HEK293 (cell line): ENCODE results near the gene DBF4B.

ENCODE experiments used
- BCL6B ChIP-seq: fragments of 450-650 bp; formaldehyde crosslinking; IDR thresholded peaks from 2 replicates; pipeline ENCODE4 v1.5.1; 2017; ENCODE audit warnings: missing biosample characterization, missing genetic modification characterization
- GLIS1 ChIP-seq: fragments of 450-650 bp; formaldehyde crosslinking; IDR thresholded peaks from 2 replicates; pipeline ENCODE4 v1.5.1; 2016; ENCODE audit warnings: missing biosample characterization, missing genetic modification characterization
- HOXC10 ChIP-seq: sonication (generic); formaldehyde crosslinking; IDR thresholded peaks from 2 replicates; pipeline ENCODE4 v1.8.1; 2023; ENCODE audit warnings: mild to moderate bottlenecking, missing genetic modification reagents
- KLF8 ChIP-seq: fragments of 450-650 bp; formaldehyde crosslinking; IDR thresholded peaks from 2 replicates; pipeline ENCODE4 v1.5.1; 2016; ENCODE audit warnings: missing biosample characterization, missing genetic modification characterization
- PRDM1 ChIP-seq: fragments of 450-650 bp; formaldehyde crosslinking; IDR thresholded peaks from 2 replicates; pipeline ENCODE4; 2016; ENCODE audit warnings: missing biosample characterization, missing genetic modification characterization
- SETDB1 ChIP-seq: IDR thresholded peaks from one replicate; pipeline ENCODE4 v1.6.1; 2017; ENCODE audit warnings: mild to moderate bottlenecking, low read length, moderate library complexity, mixed read lengths; ENCODE audit not compliant: insufficient read length
- WT1 ChIP-seq: fragments of 450-650 bp; formaldehyde crosslinking; IDR thresholded peaks from 2 replicates; pipeline ENCODE4 v1.5.1; 2016; ENCODE audit warnings: missing biosample characterization, missing genetic modification characterization
- ZBTB1 ChIP-seq: fragments of 450-650 bp; formaldehyde crosslinking; IDR thresholded peaks from 2 replicates; pipeline ENCODE4 v1.5.1; 2016; ENCODE audit warnings: missing biosample characterization, missing genetic modification characterization
- ZBTB11 ChIP-seq: fragments of 450-650 bp; formaldehyde crosslinking; conservative IDR thresholded peaks from 2 replicates; pipeline ENCODE4 v1.5.1; 2016; ENCODE audit warnings: low read depth, missing biosample characterization, missing genetic modification characterization
- ZBTB17 ChIP-seq: fragments of 450-650 bp; formaldehyde crosslinking; IDR thresholded peaks from 2 replicates; pipeline ENCODE4 v1.5.1; 2016; ENCODE audit warnings: missing biosample characterization, missing genetic modification characterization
- ZBTB20 ChIP-seq: fragments of 450-650 bp; formaldehyde crosslinking; IDR thresholded peaks from 2 replicates; pipeline ENCODE4 v1.5.1; 2016; ENCODE audit warnings: missing biosample characterization, missing genetic modification characterization
- ZBTB26 ChIP-seq: fragments of 450-650 bp; formaldehyde crosslinking; optimal IDR thresholded peaks from 2 replicates; pipeline ENCODE3; 2016; ENCODE audit warnings: missing biosample characterization, mild to moderate bottlenecking, missing genetic modification characterization
- ZBTB49 ChIP-seq: fragments of 450-650 bp; formaldehyde crosslinking; IDR thresholded peaks from 2 replicates; pipeline ENCODE4 v1.5.1; 2016; ENCODE audit warnings: missing biosample characterization, missing genetic modification characterization, low read depth
- ZEB2 ChIP-seq: fragments of 450-650 bp; formaldehyde crosslinking; IDR thresholded peaks from 2 replicates; pipeline ENCODE4 v1.5.1; 2016; ENCODE audit warnings: missing biosample characterization, missing genetic modification characterization
- ZIC2 ChIP-seq: fragments of 450-650 bp; formaldehyde crosslinking; IDR thresholded peaks from 2 replicates; pipeline ENCODE4 v1.5.1; 2016; ENCODE audit warnings: missing biosample characterization, missing genetic modification characterization
- ZNF10 ChIP-seq: fragments of 450-650 bp; formaldehyde crosslinking; IDR thresholded peaks from 2 replicates; pipeline ENCODE4 v1.5.1; 2017; ENCODE audit warnings: missing biosample characterization, missing genetic modification characterization
- ZNF112 ChIP-seq: fragments of 450-650 bp; formaldehyde crosslinking; IDR thresholded peaks from 2 replicates; pipeline ENCODE4 v1.5.0; 2017; ENCODE audit warnings: missing biosample characterization, missing genetic modification characterization
- ZNF121 ChIP-seq: fragments of 450-650 bp; formaldehyde crosslinking; IDR thresholded peaks from 2 replicates; pipeline ENCODE4 v1.5.1; 2016; ENCODE audit warnings: missing biosample characterization, missing genetic modification characterization
- ZNF2 ChIP-seq: fragments of 450-650 bp; formaldehyde crosslinking; IDR thresholded peaks from 2 replicates; pipeline ENCODE4 v1.5.1; 2016; ENCODE audit warnings: missing biosample characterization, missing genetic modification characterization
- ZNF292 ChIP-seq: fragments of 450-650 bp; formaldehyde crosslinking; IDR thresholded peaks from 2 replicates; pipeline ENCODE4 v1.5.1; 2016; ENCODE audit warnings: low read depth, missing biosample characterization, missing genetic modification characterization, borderline replicate concordance
- ZNF335 ChIP-seq: fragments of 450-650 bp; formaldehyde crosslinking; conservative IDR thresholded peaks from 2 replicates; pipeline ENCODE4 v1.5.1; 2016; ENCODE audit warnings: missing biosample characterization, missing genetic modification characterization
- ZNF366 ChIP-seq: fragments of 450-650 bp; formaldehyde crosslinking; conservative IDR thresholded peaks from 2 replicates; pipeline ENCODE4 v1.5.1; 2016; ENCODE audit warnings: missing biosample characterization, missing genetic modification characterization
- ZNF423 ChIP-seq: fragments of 450-650 bp; formaldehyde crosslinking; IDR thresholded peaks from 2 replicates; pipeline ENCODE4 v1.5.1; 2016; ENCODE audit warnings: missing biosample characterization, missing genetic modification characterization
- ZNF501 ChIP-seq: fragments of 450-650 bp; formaldehyde crosslinking; IDR thresholded peaks from 2 replicates; pipeline ENCODE4 v1.5.1; 2016; ENCODE audit warnings: missing biosample characterization, missing genetic modification characterization
- ZNF510 ChIP-seq: fragments of 450-650 bp; formaldehyde crosslinking; IDR thresholded peaks from 2 replicates; pipeline ENCODE4 v1.5.1; 2018; ENCODE audit warnings: mild to moderate bottlenecking, missing genetic modification characterization, missing biosample characterization; ENCODE audit not compliant: insufficient replicate concordance
- ZNF555 ChIP-seq: fragments of 450-650 bp; formaldehyde crosslinking; conservative IDR thresholded peaks from 2 replicates; pipeline ENCODE4 v1.5.1; 2017; ENCODE audit warnings: missing biosample characterization, mild to moderate bottlenecking, missing genetic modification characterization, inconsistent platforms
- ZNF585B ChIP-seq: fragments of 450-650 bp; formaldehyde crosslinking; IDR thresholded peaks from 2 replicates; pipeline ENCODE4 v1.5.1; 2016; ENCODE audit warnings: missing biosample characterization, missing genetic modification characterization
- ZNF596 ChIP-seq: fragments of 450-650 bp; IDR thresholded peaks from 2 replicates; pipeline ENCODE4 v1.5.0; 2018; ENCODE audit warnings: missing biosample characterization, mild to moderate bottlenecking, missing genetic modification characterization, moderate library complexity
- ZNF610 ChIP-seq: fragments of 450-650 bp; formaldehyde crosslinking; IDR thresholded peaks from 2 replicates; pipeline ENCODE4 v1.5.1; 2016; ENCODE audit warnings: missing biosample characterization, missing genetic modification characterization, borderline replicate concordance
- ZNF707 ChIP-seq: fragments of 450-650 bp; formaldehyde crosslinking; IDR thresholded peaks from 2 replicates; pipeline ENCODE4 v1.5.1; 2016; ENCODE audit warnings: missing biosample characterization, missing genetic modification characterization
- ZNF777 ChIP-seq: fragments of 450-650 bp; formaldehyde crosslinking; IDR thresholded peaks from 2 replicates; pipeline ENCODE4 v1.5.1; 2017; ENCODE audit warnings: missing biosample characterization, missing genetic modification characterization, borderline replicate concordance
- ZNF837 ChIP-seq: fragments of 450-650 bp; formaldehyde crosslinking; IDR thresholded peaks from 2 replicates; pipeline ENCODE4 v1.5.1; 2016; ENCODE audit warnings: missing biosample characterization, missing genetic modification characterization
- ZSCAN30 ChIP-seq: fragments of 450-650 bp; IDR thresholded peaks from 2 replicates; pipeline ENCODE4 v1.5.1; 2018; ENCODE audit warnings: missing biosample characterization, mild to moderate bottlenecking, missing genetic modification characterization, moderate library complexity

DBF4B gene

GRCh38 chr17:44779211-44780025 is 71.0 kb downstream of the DBF4B start (continued):
- TF ChIP-seq KLF8 (tag by site-specific recombination) (no peak), ZNF596 (tag by site-specific recombination) (no peak), ZNF777 (tag by site-specific recombination) (no peak), ZNF2 (tag by site-specific recombination) (peak; percentile 77; the same call in 1 of the 2 replicates), ZBTB26 (tag by site-specific recombination) (peak; percentile 23), ZBTB20 (tag by site-specific recombination) (peak; percentile 23; the same call in 1 of the 2 replicates), PRDM1 (tag by site-specific recombination) (no peak), ZBTB11 (tag by site-specific recombination) (no peak), ZNF10 (tag by site-specific recombination) (peak; percentile 98), ZNF501 (0 out of 2 replicates have a peak, but pooled peaks have one; percentile 59), ZBTB1 (tag by site-specific recombination) (no peak), ZBTB49 (tag by site-specific recombination) (no peak), ZEB2 (tag by site-specific recombination) (peak; percentile 64; the same call in 1 of the 2 replicates), ZNF510 (tag by site-specific recombination) (no peak), ZNF555 (tag by site-specific recombination) (no peak), ZNF366 (tag by site-specific recombination) (peak; percentile 57), ZIC2 (tag by site-specific recombination) (peak; percentile 97), ZNF585B (no peak), GLIS1 (tag by site-specific recombination) (peak; percentile 99), ZNF121 (tag by site-specific recombination) (no peak), ZNF112 (tag by site-specific recombination) (no peak), ZNF610 (no peak), ZNF837 (tag by site-specific recombination) (no peak), ZNF292 (tag by site-specific recombination) (no peak), ZNF423 (tag by site-specific recombination) (0 out of 2 replicates have a peak, but pooled peaks have one; percentile 61), HOXC10 (CRISPR knock-in tag) (no peak), BCL6B (no peak), SETDB1 (no peak), ZNF707 (tag by site-specific recombination) (no peak), ZNF335 (tag by site-specific recombination) (peak; percentile 43; the same call in 1 of the 2 replicates), WT1 (tag by site-specific recombination) (peak; percentile 51; the same call in 1 of the 2 replicates), ZBTB17 (tag by site-specific recombination) (peak; percentile 44; the same call in 1 of the 2 replicates), ZSCAN30 (peak; percentile 29; the same call in 1 of the 2 replicates)
